H1 (cell line): Measurements from ENCODE around the gene NKD2. TPM values are rescaled to one million over a fixed set of nuclear protein-coding genes. Genes with fewer than 3 reads are reported as not detected.

Experiments used
- CBX5 ChIP-seq: fragments of 300-800, 300-1000 bp; sonication (generic); IDR thresholded peaks from 2 replicates; pipeline ENCODE4 v1.7.1; 2016; ENCODE audit warnings: antibody characterized with exemption, low read length, low read depth
- CHD7 ChIP-seq: fragments of 300-600 bp; sonication (generic); IDR thresholded peaks from 2 replicates; pipeline ENCODE4 v1.7.1; 2012; ENCODE audit warnings: low read length, moderate library complexity, mild to moderate bottlenecking, inconsistent platforms; ENCODE audit not compliant: insufficient replicate concordance
- JUND ChIP-seq: IDR thresholded peaks from 2 replicates; pipeline ENCODE4 v1.6.1; 2011; ENCODE audit warnings: mild to moderate bottlenecking, improper control_type of control experiment, low read length
- PHF8 ChIP-seq: fragments of 200-600 bp; sonication (generic); conservative IDR thresholded peaks from 2 replicates; pipeline ENCODE4 v1.7.1; 2012; ENCODE audit warnings: low read depth, mild to moderate bottlenecking, inconsistent platforms, low read length, moderate library complexity
- RBBP5 ChIP-seq: IDR thresholded peaks from 2 replicates; pipeline ENCODE4 v1.7.1; 2012; ENCODE audit warnings: low read depth, mild to moderate bottlenecking, inconsistent platforms, low read length, moderate library complexity, borderline replicate concordance
- SIRT6 ChIP-seq: IDR thresholded peaks from one replicate; pipeline ENCODE4 v1.7.1; 2012; ENCODE audit warnings: low read length, inconsistent platforms
- polyA plus RNA-seq, 7 experiments: library from polyadenylated mRNA; depleted of rRNA in 3 of 7; stranded (reverse) in 5 of 7; unstranded in 2 of 7; fragments of >200 nt in 5 of 7; fragments of 200-250 nt in 2 of 7; gene quantifications; 1 replicate in 5 of 7; 2 replicates in 1 of 7; 4 replicates in 1 of 7; pipeline versions ENCODE4 v1.2.1 to v1.2.3, GENCODE V29; 2011 to 2013; ENCODE audit warnings: missing spikeins in 2 of 7, mixed read lengths in 2 of 7
- total RNA-seq: library from RNA; stranded (reverse); fragmentation: NEBNext Ultra II Directional; extraction: Animal tissue kit (Norgen Biotek cat#: 25700); gene quantifications from 2 replicates; pipeline ENCODE4 v1.2.1, GENCODE V29; 2021

The NKD2 gene
- total and polyA plus RNA-seq, 2 of the 8 experiments (the other 6 are each of a cell fraction or from before 2014, with no cell fraction given), result 5.5 to 7.9 TPM

GRCh38 chr5:1042626-1043025, 34.0 kb downstream of the NKD2 start (continued):
- TF ChIP-seq CHD7 (no peak), RBBP5 (no peak), PHF8 (no peak), CBX5 (no peak), JUND (no peak), SIRT6 (no peak)
